GM23338 (cell line): ENCODE results near the gene POM121L2. TPM values are rescaled to one million over a fixed set of nuclear protein-coding genes. Genes with fewer than 3 reads are reported as not detected.

Experiments used
- ATAC-seq: fragments of 200-7000 bp; cut with Tn5 transposase; 3 replicates; pipeline ENCODE4 v1.9.1; 2020
- DNase-seq: peaks from one replicate; pipeline ENCODE4 v3.0.0-alpha.2; 2015; ENCODE audit warnings: low spot score
- H2AFZ ChIP-seq: fragments of 200-600 bp; sonication (generic); 2 replicates; pipeline ENCODE4 v1.8.0; 2016; ENCODE audit warnings: antibody characterized with exemption, mild to moderate bottlenecking, moderate library complexity
- H3F3A ChIP-seq: fragments of 200-600 bp; sonication (generic); replicated peaks from 2 replicates; pipeline ENCODE4 v1.8.0; 2017; ENCODE audit warnings: antibody characterized with exemption, mixed run types, low read depth
- H3K27ac ChIP-seq: fragments of 200-600 bp; sonication (generic); 2 replicates; pipeline ENCODE4 v1.6.1; 2016; ENCODE audit warnings: low read depth
- H3K27me3 ChIP-seq: fragments of 200-600 bp; sonication (generic); 2 replicates; pipeline ENCODE4 v1.8.0; 2016; ENCODE audit warnings: mild to moderate bottlenecking, mixed run types, moderate library complexity; ENCODE audit not compliant: insufficient read depth
- H3K36me3 ChIP-seq: fragments of 200-600 bp; sonication (generic); 2 replicates; pipeline ENCODE4 v1.8.0; 2016; ENCODE audit warnings: mild to moderate bottlenecking; ENCODE audit not compliant: insufficient read depth
- H3K4me1 ChIP-seq: fragments of 200-600 bp; sonication (generic); 2 replicates; pipeline ENCODE4 v1.8.0; 2016; ENCODE audit warnings: mild to moderate bottlenecking, moderate library complexity; ENCODE audit not compliant: insufficient read depth
- H3K4me2 ChIP-seq: fragments of 200-600 bp; sonication (generic); 2 replicates; pipeline ENCODE4 v1.7.1; 2017; ENCODE audit warnings: mixed run types
- H3K4me3 ChIP-seq: fragments of 200-600 bp; sonication (generic); 2 replicates; pipeline ENCODE4 v1.6.1; 2016; ENCODE audit warnings: mixed run types
- H3K79me2 ChIP-seq: fragments of 200-600 bp; sonication (generic); replicated peaks from 2 replicates; pipeline ENCODE4 v1.8.0; 2017; ENCODE audit warnings: mild to moderate bottlenecking; ENCODE audit not compliant: insufficient read depth
- H3K9me2 ChIP-seq: fragments of 200-600 bp; sonication (generic); 2 replicates; pipeline ENCODE4 v1.8.0; 2017; ENCODE audit not compliant: insufficient read depth
- H4K20me1 ChIP-seq: fragments of 200-600 bp; sonication (generic); replicated peaks from 2 replicates; pipeline ENCODE4 v1.8.0; 2017; ENCODE audit warnings: mild to moderate bottlenecking; ENCODE audit not compliant: insufficient read depth
- H3K27ac Mint-ChIP-seq: 2 replicates; pipeline ENCODE4 v1.8.0; 2020; ENCODE audit warnings: inconsistent platforms, mild to moderate bottlenecking, moderate library complexity, mixed read lengths
- H3K27me3 Mint-ChIP-seq: 3 replicates; pipeline ENCODE4 v1.8.0; 2022; ENCODE audit warnings: low read depth, mild to moderate bottlenecking, moderate library complexity, mixed read lengths, inconsistent platforms; ENCODE audit not compliant: insufficient read depth, poor library complexity
- H3K36me3 Mint-ChIP-seq: 3 replicates; pipeline ENCODE4 v1.8.0; 2021; ENCODE audit warnings: low read depth, mild to moderate bottlenecking, inconsistent platforms, moderate library complexity, mixed read lengths
- H3K4me1 Mint-ChIP-seq: 3 replicates; pipeline ENCODE4 v1.8.0; 2020; ENCODE audit warnings: mild to moderate bottlenecking, inconsistent platforms, mixed read lengths
- H3K4me3 Mint-ChIP-seq: 3 replicates; pipeline ENCODE4 v1.8.0; 2021; ENCODE audit warnings: moderate library complexity, mild to moderate bottlenecking, inconsistent platforms, mixed read lengths
- H3K9me3 Mint-ChIP-seq: 3 replicates; pipeline ENCODE4 v1.8.0; 2020; ENCODE audit warnings: moderate library complexity, mild to moderate bottlenecking, inconsistent platforms, mixed read lengths
- CREB1 ChIP-seq: fragments of 250-450 bp; sonication (Bioruptor Pico); IDR thresholded peaks from 2 replicates; pipeline ENCODE4 v1.5.0; 2020; ENCODE audit warnings: low read depth, mild to moderate bottlenecking, moderate library complexity
- CTCF ChIP-seq, 2 experiments: fragments of 200-600 bp in 1 of 2; sonication (generic) in 1 of 2; conservative IDR thresholded peaks; 2 replicates each; pipeline versions ENCODE4 v1.5.1 to v1.6.1; 2016 to 2017; ENCODE audit warnings: antibody characterized with exemption in 2 of 2, low read depth in 2 of 2, mild to moderate bottlenecking in 2 of 2, moderate library complexity in 1 of 2
- ETS1 ChIP-seq: IDR thresholded peaks from 2 replicates; pipeline ENCODE4 v1.6.1; 2016; ENCODE audit warnings: antibody characterized with exemption
- EZH2 ChIP-seq: fragments of 200-600 bp; sonication (generic); IDR thresholded peaks from one replicate; pipeline ENCODE4 v1.8.0; 2017; ENCODE audit warnings: antibody characterized with exemption, mild to moderate bottlenecking, low read depth; ENCODE audit not compliant: unreplicated experiment
- EZH2phosphoT487 ChIP-seq: fragments of 200-600 bp; sonication (generic); IDR thresholded peaks from one replicate; pipeline ENCODE4 v1.8.1; 2018; ENCODE audit warnings: antibody characterized with exemption; ENCODE audit not compliant: unreplicated experiment
- JUNB ChIP-seq: IDR thresholded peaks from one replicate; pipeline ENCODE4 v1.6.1; 2016; ENCODE audit warnings: antibody characterized with exemption; ENCODE audit not compliant: unreplicated experiment
- NANOG ChIP-seq: IDR thresholded peaks from 2 replicates; pipeline ENCODE4 v1.6.1; 2016; ENCODE audit warnings: antibody characterized with exemption, borderline replicate concordance
- REST ChIP-seq: IDR thresholded peaks from one replicate; pipeline ENCODE4 v1.6.1; 2018; ENCODE audit warnings: antibody characterized with exemption; ENCODE audit not compliant: unreplicated experiment
- STAT1 ChIP-seq: IDR thresholded peaks from one replicate; pipeline ENCODE4 v1.6.1; 2016; ENCODE audit warnings: antibody characterized with exemption; ENCODE audit not compliant: unreplicated experiment
- ZNF331 ChIP-seq: fragments of 250-450 bp; sonication (Bioruptor Pico); IDR thresholded peaks from 2 replicates; pipeline ENCODE4 v1.5.0; 2020; ENCODE audit warnings: low read depth, mild to moderate bottlenecking, moderate library complexity
- ZNF462 ChIP-seq: fragments of 250-450 bp; sonication (Bioruptor Pico); IDR thresholded peaks from 2 replicates; pipeline ENCODE4 v1.5.0; 2020; ENCODE audit warnings: mild to moderate bottlenecking, moderate library complexity
- polyA plus RNA-seq: library from polyadenylated mRNA; unstranded; fragments of >200 nt; fragmentation: Nextera tagmentation; extraction: Ambion mirVana; gene quantifications from 2 replicates; pipeline ENCODE4 v1.2.1, GENCODE V29; 2016
- total RNA-seq: library from RNA; depleted of rRNA; stranded (reverse); fragments of >200 nt; shearing (Covaris generic); gene quantifications from 2 replicates; pipeline ENCODE4 v1.2.3, GENCODE V29; 2014

Gene POM121L2
- total and polyA plus RNA-seq, 2 experiments from 2014 or later: 0.07 to 0.13 TPM

- Histone ChIP-seq H3K4me3 (peak overlapping the region; percentile 76), H3K27me3 (peaks cover 23% of the 10 kb centered on the region)
These were observed 30.5 kb downstream of the POM121L2 start for GRCh38 chr6:27281569-27281968.

More at GRCh38 chr6:27281569-27281968, 30.5 kb downstream of the POM121L2 start:
- no peak overlapping the region for H3K27ac Mint-ChIP-seq
- DNase-seq (no peak), ATAC-seq (no peak)
- H3F3A ChIP-seq: no peaks in the 10 kb centered on the region; the same call in 1 of the 2 replicates
- H3K36me3 Mint-ChIP-seq: no peaks in the 10 kb centered on the region
- no peak overlapping the region for H2AFZ ChIP-seq
- H3K9me2 ChIP-seq: no peaks in the 10 kb centered on the region
- H3K27ac ChIP-seq: no peak overlapping the region
- no peaks in the 10 kb centered on the region; the same call in 1 of the 2 replicates for H3K4me1 ChIP-seq
- peak overlapping the region; percentile 56 for H3K4me2 ChIP-seq
- H3K4me3 Mint-ChIP-seq: peak overlapping the region; percentile 84
- peaks cover 57% of the 10 kb centered on the region for H3K27me3 Mint-ChIP-seq
- TF ChIP-seq JUNB: no peak
- no peak for TF ChIP-seq ZNF462 (CRISPR knock-in tag)
- TF ChIP-seq ETS1: no peak
- TF ChIP-seq EZH2phosphoT487: no peak
- TF ChIP-seq CREB1: no peak
- no peak for TF ChIP-seq STAT1
- no peak for TF ChIP-seq CTCF (conservative IDR thresholded peaks at IDR 0.05; ENCODE audit: low read depth in 2 of 2)
- no peak for TF ChIP-seq NANOG
- no peak for TF ChIP-seq EZH2
- TF ChIP-seq REST: no peak
- TF ChIP-seq ZNF331 (CRISPR knock-in tag): no peak
- H3K4me1 Mint-ChIP-seq: peaks cover 3% of the 10 kb centered on the region; the same call in 2 of the 3 replicates
- H4K20me1 ChIP-seq: no peaks in the 10 kb centered on the region
- H3K79me2 ChIP-seq: no peaks in the 10 kb centered on the region
- no peaks in the 10 kb centered on the region for H3K9me3 Mint-ChIP-seq
- no peaks in the 10 kb centered on the region for H3K36me3 ChIP-seq
